ENCODE results near the gene NPR1.
"Not testable (repeated sequence)": the region's sequence is repeated elsewhere in the genome, so short reads cannot be mapped to it uniquely, and the experiment has no call there.

Gene NPR1

GRCh38 chr1:153649137-153649862, 29.2 kb upstream of the NPR1 start:
- no peak for DNase-seq (ENCODE audit: low read depth in 2 of 2)

- DNase-seq (ENCODE audit: low read depth in 2 of 2) = no peak
Observed at GRCh38 chr1:153649863-153650235, 28.6 kb upstream of the NPR1 start.

GRCh38 chr1:153651771-153652170, 26.7 kb upstream of the NPR1 start:
- DNase-seq (ENCODE audit: low read depth in 2 of 2) = no peak

- DNase-seq (ENCODE audit: low read depth in 2 of 2) = no peak
Observed at GRCh38 chr1:153652805-153653500, 25.5 kb upstream of the NPR1 start.

- DNase-seq (ENCODE audit: low read depth in 2 of 2) = no peak
Observed at GRCh38 chr1:153655333-153655732, 23.2 kb upstream of the NPR1 start.

- peak; percentile 75 to 76 for DNase-seq (ENCODE audit: low read depth in 2 of 2)
Observed at GRCh38 chr1:153658400-153659174, 19.9 kb upstream of the NPR1 start, which contains the start of gene SNAPIN. Gene SNAPIN (plus strand): TSS chr1:153658703. CDS start chr1:153658744, 41 bp downstream.

- DNase-seq (ENCODE audit: low read depth in 2 of 2) = no peak
Observed at GRCh38 chr1:153659175-153659534, 19.3 kb upstream of the NPR1 start.

- DNase-seq (ENCODE audit: low read depth in 2 of 2) = no peak
Observed at GRCh38 chr1:153659656-153660055, 18.8 kb upstream of the NPR1 start.

GRCh38 chr1:153661111-153661708, 17.3 kb upstream of the NPR1 start:
- no peak for DNase-seq (ENCODE audit: low read depth in 2 of 2)

GRCh38 chr1:153662269-153662668, 16.2 kb upstream of the NPR1 start:
- DNase-seq (ENCODE audit: low read depth in 2 of 2) = no peak

- no peak for DNase-seq (ENCODE audit: low read depth in 2 of 2)
Observed at GRCh38 chr1:153663211-153663610, 15.3 kb upstream of the NPR1 start.

- DNase-seq (ENCODE audit: low read depth in 2 of 2) = no peak
Observed at GRCh38 chr1:153667439-153667838, 11.0 kb upstream of the NPR1 start.

GRCh38 chr1:153668672-153669071, 9.8 kb upstream of the NPR1 start:
- not testable (repeated sequence) for DNase-seq (ENCODE audit: low read depth in 2 of 2)

- DNase-seq (ENCODE audit: low read depth in 2 of 2) = no peak
Observed at GRCh38 chr1:153669606-153670005, 8.9 kb upstream of the NPR1 start.

GRCh38 chr1:153670257-153670858, 8.1 kb upstream of the NPR1 start:
- no peak for DNase-seq (ENCODE audit: low read depth in 2 of 2)

GRCh38 chr1:153670859-153671627, 7.4 kb upstream of the NPR1 start, which contains the start of gene ILF2:
Gene ILF2 (minus strand): TSS chr1:153670993. CDS start chr1:153670922, 71 bp downstream.
- DNase-seq (ENCODE audit: low read depth in 2 of 2) = peak; percentile 90 to 96

- peak in 1 of 2 donors; percentile 8 for DNase-seq (ENCODE audit: low read depth in 2 of 2)
Observed at GRCh38 chr1:153671628-153672353, 6.7 kb upstream of the NPR1 start.

- DNase-seq (ENCODE audit: low read depth in 2 of 2) = no peak
Observed at GRCh38 chr1:153673511-153673910, 5.0 kb upstream of the NPR1 start.

- no peak for DNase-seq (ENCODE audit: low read depth in 2 of 2)
Observed at GRCh38 chr1:153677718-153678518, 570 bp upstream of the NPR1 start.

All from activated CD8-positive, alpha-beta memory T cell treated with anti-CD3 and anti-CD28 coated beads for 4 hours (primary cell).